Measurements from ENCODE around the gene SPTBN4.

DNA sequence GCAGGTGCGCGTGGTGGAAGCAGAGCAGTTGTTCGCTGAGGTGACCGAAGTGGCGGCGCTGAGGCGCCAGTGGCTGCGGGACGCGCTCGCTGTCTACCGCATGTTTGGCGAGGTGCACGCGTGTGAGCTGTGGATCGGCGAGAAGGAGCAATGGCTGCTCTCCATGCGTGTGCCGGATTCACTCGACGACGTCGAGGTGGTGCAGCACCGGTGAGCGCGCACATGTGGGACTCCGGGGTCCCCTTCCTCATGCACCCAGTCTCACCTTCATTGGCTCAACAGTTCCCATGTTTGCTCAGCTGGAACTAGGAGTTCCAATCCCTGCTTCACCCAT is 46.5 kb downstream of the SPTBN4 start:
- TF ChIP-seq, protein P1, sequence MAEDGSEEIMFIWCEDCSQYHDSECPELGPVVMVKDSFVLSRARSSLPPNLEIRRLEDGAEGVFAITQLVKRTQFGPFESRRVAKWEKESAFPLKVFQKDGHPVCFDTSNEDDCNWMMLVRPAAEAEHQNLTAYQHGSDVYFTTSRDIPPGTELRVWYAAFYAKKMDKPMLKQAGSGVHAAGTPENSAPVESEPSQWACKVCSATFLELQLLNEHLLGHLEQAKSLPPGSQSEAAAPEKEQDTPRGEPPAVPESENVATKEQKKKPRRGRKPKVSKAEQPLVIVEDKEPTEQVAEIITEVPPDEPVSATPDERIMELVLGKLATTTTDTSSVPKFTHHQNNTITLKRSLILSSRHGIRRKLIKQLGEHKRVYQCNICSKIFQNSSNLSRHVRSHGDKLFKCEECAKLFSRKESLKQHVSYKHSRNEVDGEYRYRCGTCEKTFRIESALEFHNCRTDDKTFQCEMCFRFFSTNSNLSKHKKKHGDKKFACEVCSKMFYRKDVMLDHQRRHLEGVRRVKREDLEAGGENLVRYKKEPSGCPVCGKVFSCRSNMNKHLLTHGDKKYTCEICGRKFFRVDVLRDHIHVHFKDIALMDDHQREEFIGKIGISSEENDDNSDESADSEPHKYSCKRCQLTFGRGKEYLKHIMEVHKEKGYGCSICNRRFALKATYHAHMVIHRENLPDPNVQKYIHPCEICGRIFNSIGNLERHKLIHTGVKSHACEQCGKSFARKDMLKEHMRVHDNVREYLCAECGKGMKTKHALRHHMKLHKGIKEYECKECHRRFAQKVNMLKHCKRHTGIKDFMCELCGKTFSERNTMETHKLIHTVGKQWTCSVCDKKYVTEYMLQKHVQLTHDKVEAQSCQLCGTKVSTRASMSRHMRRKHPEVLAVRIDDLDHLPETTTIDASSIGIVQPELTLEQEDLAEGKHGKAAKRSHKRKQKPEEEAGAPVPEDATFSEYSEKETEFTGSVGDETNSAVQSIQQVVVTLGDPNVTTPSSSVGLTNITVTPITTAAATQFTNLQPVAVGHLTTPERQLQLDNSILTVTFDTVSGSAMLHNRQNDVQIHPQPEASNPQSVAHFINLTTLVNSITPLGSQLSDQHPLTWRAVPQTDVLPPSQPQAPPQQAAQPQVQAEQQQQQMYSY (CRISPR knock-in tag; IDR thresholded peaks at IDR 0.05): no peak
- no peak for TF ChIP-seq CTCF (IDR thresholded peaks at IDR 0.05 in 2 of 3, conservative IDR thresholded peaks at IDR 0.05 in 1 of 3; ENCODE audit: control insufficient read depth in 2 of 3, extremely low read depth in 1 of 3, insufficient read depth in 1 of 3, low read depth in 3 of 3, low read length in 3 of 3)
- TF ChIP-seq GABPA (IDR thresholded peaks at IDR 0.05; ENCODE audit: low read depth): no peak
- no peak for TF ChIP-seq PML (IDR thresholded peaks at IDR 0.05; ENCODE audit: low read length)
- TF ChIP-seq, protein P2, sequence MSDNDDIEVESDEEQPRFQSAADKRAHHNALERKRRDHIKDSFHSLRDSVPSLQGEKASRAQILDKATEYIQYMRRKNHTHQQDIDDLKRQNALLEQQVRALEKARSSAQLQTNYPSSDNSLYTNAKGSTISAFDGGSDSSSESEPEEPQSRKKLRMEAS (IDR thresholded peaks at IDR 0.05; ENCODE audit: low read depth, low read length): no peak
- TF ChIP-seq ESRRA (IDR thresholded peaks at IDR 0.05; ENCODE audit: low read length): no peak
- TF ChIP-seq LARP7 (IDR thresholded peaks at IDR 0.05): no peak
- no peak for TF ChIP-seq KDM1A (IDR thresholded peaks at IDR 0.05; ENCODE audit: borderline replicate concordance)
- TF ChIP-seq BRCA1 (IDR thresholded peaks at IDR 0.05; ENCODE audit: low read depth, low read length): no peak
- TF ChIP-seq, protein P3, sequence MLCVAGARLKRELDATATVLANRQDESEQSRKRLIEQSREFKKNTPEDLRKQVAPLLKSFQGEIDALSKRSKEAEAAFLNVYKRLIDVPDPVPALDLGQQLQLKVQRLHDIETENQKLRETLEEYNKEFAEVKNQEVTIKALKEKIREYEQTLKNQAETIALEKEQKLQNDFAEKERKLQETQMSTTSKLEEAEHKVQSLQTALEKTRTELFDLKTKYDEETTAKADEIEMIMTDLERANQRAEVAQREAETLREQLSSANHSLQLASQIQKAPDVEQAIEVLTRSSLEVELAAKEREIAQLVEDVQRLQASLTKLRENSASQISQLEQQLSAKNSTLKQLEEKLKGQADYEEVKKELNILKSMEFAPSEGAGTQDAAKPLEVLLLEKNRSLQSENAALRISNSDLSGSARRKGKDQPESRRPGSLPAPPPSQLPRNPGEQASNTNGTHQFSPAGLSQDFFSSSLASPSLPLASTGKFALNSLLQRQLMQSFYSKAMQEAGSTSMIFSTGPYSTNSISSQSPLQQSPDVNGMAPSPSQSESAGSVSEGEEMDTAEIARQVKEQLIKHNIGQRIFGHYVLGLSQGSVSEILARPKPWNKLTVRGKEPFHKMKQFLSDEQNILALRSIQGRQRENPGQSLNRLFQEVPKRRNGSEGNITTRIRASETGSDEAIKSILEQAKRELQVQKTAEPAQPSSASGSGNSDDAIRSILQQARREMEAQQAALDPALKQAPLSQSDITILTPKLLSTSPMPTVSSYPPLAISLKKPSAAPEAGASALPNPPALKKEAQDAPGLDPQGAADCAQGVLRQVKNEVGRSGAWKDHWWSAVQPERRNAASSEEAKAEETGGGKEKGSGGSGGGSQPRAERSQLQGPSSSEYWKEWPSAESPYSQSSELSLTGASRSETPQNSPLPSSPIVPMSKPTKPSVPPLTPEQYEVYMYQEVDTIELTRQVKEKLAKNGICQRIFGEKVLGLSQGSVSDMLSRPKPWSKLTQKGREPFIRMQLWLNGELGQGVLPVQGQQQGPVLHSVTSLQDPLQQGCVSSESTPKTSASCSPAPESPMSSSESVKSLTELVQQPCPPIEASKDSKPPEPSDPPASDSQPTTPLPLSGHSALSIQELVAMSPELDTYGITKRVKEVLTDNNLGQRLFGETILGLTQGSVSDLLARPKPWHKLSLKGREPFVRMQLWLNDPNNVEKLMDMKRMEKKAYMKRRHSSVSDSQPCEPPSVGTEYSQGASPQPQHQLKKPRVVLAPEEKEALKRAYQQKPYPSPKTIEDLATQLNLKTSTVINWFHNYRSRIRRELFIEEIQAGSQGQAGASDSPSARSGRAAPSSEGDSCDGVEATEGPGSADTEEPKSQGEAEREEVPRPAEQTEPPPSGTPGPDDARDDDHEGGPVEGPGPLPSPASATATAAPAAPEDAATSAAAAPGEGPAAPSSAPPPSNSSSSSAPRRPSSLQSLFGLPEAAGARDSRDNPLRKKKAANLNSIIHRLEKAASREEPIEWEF (IDR thresholded peaks at IDR 0.05; ENCODE audit: insufficient replicate concordance, low read depth, low read length): no peak
- TF ChIP-seq RFX5 (IDR thresholded peaks at IDR 0.05; ENCODE audit: low read depth, low read length): no peak
- TF ChIP-seq EP300 (IDR thresholded peaks at IDR 0.05; ENCODE audit: borderline replicate concordance in 1 of 2, control insufficient read depth in 1 of 2, low read depth in 2 of 2, low read length in 2 of 2): no peak
